Thyroid gland (tissue), 4 donors: ENCODE results near the gene DNAH10. TPM values are rescaled to one million over a fixed set of nuclear protein-coding genes. Genes with fewer than 3 reads are reported as not detected.

Source experiments
- DNase-seq, 2 donors: peaks; one replicate each; pipeline ENCODE4 v3.0.0-alpha.2; 2019
- H3K27ac ChIP-seq, 3 donors: fragments of 200-600 bp; sonication (generic); 1 replicate in 2 of 3; 2 replicates in 1 of 3; pipeline ENCODE4 v1.5.1; 2016 to 2019; ENCODE audit warnings: mild to moderate bottlenecking in 1 of 3, moderate library complexity in 1 of 3
- H3K27me3 ChIP-seq: fragments of 200-600 bp; sonication (generic); one replicate; pipeline ENCODE4 v1.5.1; 2019
- H3K36me3 ChIP-seq, 2 donors: fragments of 200-600 bp; sonication (generic); one replicate each; pipeline ENCODE4 v1.5.1; 2016 to 2019
- H3K4me1 ChIP-seq, 2 donors: fragments of 200-600 bp; sonication (generic); one replicate each; pipeline ENCODE4 v1.5.1; 2017 to 2019
- H3K4me3 ChIP-seq, 3 donors: fragments of 200-600 bp; sonication (generic); replicated peaks in 1 of 3; 1 replicate in 2 of 3; 2 replicates in 1 of 3; pipeline ENCODE4 v1.5.1; 2016; ENCODE audit warnings: mild to moderate bottlenecking in 1 of 3
- H3K9me3 ChIP-seq: fragments of 200-600 bp; sonication (generic); one replicate; pipeline ENCODE4 v1.5.1; 2017
- POLR2A ChIP-seq, 2 donors: fragments of 450-650 bp; IDR thresholded peaks; one replicate each; pipeline ENCODE4 v1.6.1; 2017; ENCODE audit warnings: antibody characterized with exemption in 2 of 2, mild to moderate bottlenecking in 2 of 2, moderate library complexity in 1 of 2
- WGBS, 2 donors: methylation state at CpG; one replicate each; pipeline ENCODE4 v1.1.5; 2017; 5-methylcytosine and 5-hydroxymethylcytosine counted together
- intact Hi-C: fragments of 100-400 bp; cut with DNase I; formaldehyde crosslinking; loops from one replicate; pipeline ENCODE4 v1.15.1; 2023
- total RNA-seq, 4 donors: library from RNA; depleted of rRNA; stranded (reverse); fragments of >200 nt; gene quantifications; one replicate each; pipeline ENCODE4 v1.2.3, GENCODE V29; 2016
- TF ChIP-seq, protein P1 (sequence below), 6 experiments: fragments of 200-600 bp in 3 of 6; fragments of 450-650 bp in 3 of 6; sonication (generic) in 3 of 6; IDR thresholded peaks; one replicate each; pipeline ENCODE4 v1.5.1; 2016 to 2019; ENCODE audit warnings: antibody characterized with exemption in 6 of 6, mild to moderate bottlenecking in 2 of 6, inconsistent platforms in 1 of 6, moderate library complexity in 1 of 6

DNAH10 gene
- total RNA-seq, 4 donors from 2014 or later, result 0.10 to 0.33 (median 0.27) TPM; not detected in 1

DNA sequence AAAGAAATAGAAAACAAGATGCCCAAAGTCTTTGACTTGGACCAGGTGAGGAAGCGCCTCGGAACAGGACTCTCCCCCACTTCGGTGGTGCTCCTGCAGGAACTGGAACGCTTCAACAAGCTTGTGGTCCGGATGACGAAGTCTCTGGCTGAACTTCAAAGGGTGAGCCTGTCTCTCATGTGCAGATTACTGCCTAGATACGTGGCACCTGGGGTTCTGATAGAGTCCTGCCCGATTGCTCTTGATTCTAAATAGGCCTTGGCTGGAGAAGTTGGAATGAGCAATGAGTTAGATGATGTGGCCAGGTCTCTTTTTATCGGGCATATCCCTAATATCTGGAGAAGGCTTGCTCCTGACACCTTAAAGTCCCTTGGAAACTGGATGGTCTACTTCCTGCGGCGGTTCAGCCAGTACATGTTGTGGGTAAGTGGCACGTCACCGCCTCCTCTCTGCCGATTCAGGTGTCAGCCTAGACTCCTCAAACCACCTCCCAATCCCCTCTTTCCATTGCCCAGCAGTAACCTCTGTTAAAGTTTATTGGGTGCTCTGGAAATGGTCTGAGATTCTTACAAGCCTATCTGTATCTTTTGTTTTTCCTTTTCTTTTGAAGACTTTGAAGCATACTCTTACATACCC is 169.7 kb downstream of the DNAH10 start:
- intact Hi-C loops, result no loop called here
- no peaks in the 10 kb centered on the region for H3K27me3 ChIP-seq
- H3K4me1 ChIP-seq, result peaks cover 0 to 5% of the 10 kb centered on the region in 2 donors
- no peak overlapping the region for H3K4me3 ChIP-seq
- H3K36me3 ChIP-seq, result peaks cover 5 to 8% of the 10 kb centered on the region in 2 donors
- DNase-seq, result no peak
- no peak overlapping the region for H3K27ac ChIP-seq
- H3K9me3 ChIP-seq, result no peaks in the 10 kb centered on the region
- 82 to 90% methylated on average over 10 to 14 of the region's 14 CpGs for WGBS, 2 donors
- TF ChIP-seq, protein P1, sequence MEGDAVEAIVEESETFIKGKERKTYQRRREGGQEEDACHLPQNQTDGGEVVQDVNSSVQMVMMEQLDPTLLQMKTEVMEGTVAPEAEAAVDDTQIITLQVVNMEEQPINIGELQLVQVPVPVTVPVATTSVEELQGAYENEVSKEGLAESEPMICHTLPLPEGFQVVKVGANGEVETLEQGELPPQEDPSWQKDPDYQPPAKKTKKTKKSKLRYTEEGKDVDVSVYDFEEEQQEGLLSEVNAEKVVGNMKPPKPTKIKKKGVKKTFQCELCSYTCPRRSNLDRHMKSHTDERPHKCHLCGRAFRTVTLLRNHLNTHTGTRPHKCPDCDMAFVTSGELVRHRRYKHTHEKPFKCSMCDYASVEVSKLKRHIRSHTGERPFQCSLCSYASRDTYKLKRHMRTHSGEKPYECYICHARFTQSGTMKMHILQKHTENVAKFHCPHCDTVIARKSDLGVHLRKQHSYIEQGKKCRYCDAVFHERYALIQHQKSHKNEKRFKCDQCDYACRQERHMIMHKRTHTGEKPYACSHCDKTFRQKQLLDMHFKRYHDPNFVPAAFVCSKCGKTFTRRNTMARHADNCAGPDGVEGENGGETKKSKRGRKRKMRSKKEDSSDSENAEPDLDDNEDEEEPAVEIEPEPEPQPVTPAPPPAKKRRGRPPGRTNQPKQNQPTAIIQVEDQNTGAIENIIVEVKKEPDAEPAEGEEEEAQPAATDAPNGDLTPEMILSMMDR (IDR thresholded peaks at IDR 0.05), result no peak
- TF ChIP-seq POLR2A (IDR thresholded peaks at IDR 0.05), result no peak

DNA sequence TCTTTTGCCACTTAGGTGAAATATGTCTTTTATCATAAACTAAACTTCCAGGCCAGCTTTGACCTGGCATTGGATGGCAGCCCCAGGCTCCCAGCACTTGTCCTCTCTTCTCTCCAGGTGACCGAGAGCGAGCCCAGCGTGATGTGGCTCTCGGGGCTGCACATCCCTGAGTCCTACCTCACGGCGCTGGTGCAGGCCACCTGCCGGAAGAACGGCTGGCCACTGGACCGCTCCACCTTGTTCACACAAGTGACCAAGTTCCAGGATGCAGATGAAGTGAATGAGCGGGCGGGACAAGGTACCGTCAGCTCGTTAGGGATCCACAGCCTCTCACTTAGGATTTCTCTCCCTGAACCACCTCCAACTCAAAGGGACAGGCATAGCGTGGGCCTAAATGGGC is 171.1 kb downstream of the DNAH10 start:
- intact Hi-C loops, result no loop called here
- Histone ChIP-seq H3K4me1 (peaks cover 0 to 18% of the 10 kb centered on the region in 2 donors), H3K27ac (no peak overlapping the region), H3K9me3 (no peaks in the 10 kb centered on the region), H3K27me3 (no peaks in the 10 kb centered on the region), H3K36me3 (peaks cover 6 to 13% of the 10 kb centered on the region in 2 donors), H3K4me3 (no peak overlapping the region)
- no peak for TF ChIP-seq POLR2A (IDR thresholded peaks at IDR 0.05)
- TF ChIP-seq, protein P1 (IDR thresholded peaks at IDR 0.05), result no peak
- DNase-seq, result no peak
- WGBS, 2 donors, result 95 to 97% methylated on average over 12 to 14 of the region's 14 CpGs

DNA sequence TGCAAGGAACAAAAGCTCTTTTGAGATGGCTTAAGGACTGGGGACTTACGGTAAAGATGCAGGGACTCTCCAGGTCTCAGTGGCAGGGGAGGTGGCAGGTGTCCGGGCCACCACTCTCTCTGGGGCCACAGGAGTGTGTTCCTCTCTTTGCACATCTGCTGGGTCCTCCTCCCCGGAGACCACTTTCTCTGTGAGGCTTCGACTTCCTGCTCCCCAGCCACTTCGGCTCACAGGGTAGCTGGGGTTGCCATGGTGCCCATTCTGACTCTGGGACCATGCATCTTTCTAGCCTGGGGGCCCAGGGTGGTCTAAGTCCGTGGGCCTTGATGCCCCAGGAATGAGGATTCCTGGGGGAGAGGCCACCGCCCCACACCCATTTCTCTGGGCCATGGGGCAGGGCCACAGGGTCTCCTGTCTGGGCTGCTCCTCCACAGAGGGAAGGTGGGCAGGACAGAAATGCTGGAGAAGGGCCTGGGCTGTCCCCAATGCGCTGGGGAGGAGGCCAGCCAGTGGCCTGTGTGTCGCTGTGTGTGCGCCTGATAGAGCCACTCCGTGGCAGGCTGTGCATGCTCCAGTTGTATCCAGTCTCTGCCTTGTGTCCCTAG is 172.0 kb downstream of the DNAH10 start:
- Histone ChIP-seq H3K27ac (no peak overlapping the region), H3K4me3 (no peak overlapping the region), H3K27me3 (no peaks in the 10 kb centered on the region), H3K4me1 (peaks cover 0 to 24% of the 10 kb centered on the region in 2 donors), H3K36me3 (peaks cover 6 to 13% of the 10 kb centered on the region in 2 donors), H3K9me3 (no peaks in the 10 kb centered on the region)
- TF ChIP-seq, protein P1 (IDR thresholded peaks at IDR 0.05), result no peak
- no peak for TF ChIP-seq POLR2A (IDR thresholded peaks at IDR 0.05)
- no peak for DNase-seq
- intact Hi-C loops, result no loop called here
- 79 to 98% methylated on average over 6 to 7 of the region's 11 CpGs for WGBS, 2 donors

DNA sequence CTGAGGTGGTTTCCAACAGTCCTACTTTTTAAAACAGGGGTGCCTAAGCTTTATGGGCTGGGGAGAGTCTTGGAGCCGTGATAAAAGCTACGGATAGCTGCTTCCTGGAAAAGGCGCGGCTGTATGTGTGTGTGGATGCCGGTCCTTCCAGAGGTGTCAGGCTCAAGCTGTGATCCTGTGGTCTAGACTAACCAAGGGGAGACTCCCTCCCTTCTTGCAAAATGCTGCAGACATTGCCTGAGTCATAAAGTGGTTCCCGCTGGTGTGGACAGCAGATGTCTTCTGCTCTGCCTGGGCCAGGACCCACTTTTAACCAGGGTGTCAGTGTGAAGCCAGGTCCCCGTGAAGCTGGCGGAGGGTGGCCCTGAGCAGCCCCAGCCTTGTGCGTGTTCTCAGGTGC is 172.7 kb downstream of the DNAH10 start:
- 88 to 90% methylated on average over 7 to 9 of the region's 9 CpGs for WGBS, 2 donors
- intact Hi-C loops, result no loop called here
- peaks cover 9 to 13% of the 10 kb centered on the region in 2 donors for H3K36me3 ChIP-seq

More for the DNA sequence above, 172.7 kb downstream of the DNAH10 start:
- H3K9me3 ChIP-seq, result no peaks in the 10 kb centered on the region
- TF ChIP-seq, protein P1 (IDR thresholded peaks at IDR 0.05), result no peak
- no peak for TF ChIP-seq POLR2A (IDR thresholded peaks at IDR 0.05)
- H3K27ac ChIP-seq, result no peak overlapping the region
- no peak for DNase-seq
- no peak overlapping the region for H3K4me3 ChIP-seq
- H3K27me3 ChIP-seq, result no peaks in the 10 kb centered on the region
- peaks cover 0 to 24% of the 10 kb centered on the region in 2 donors for H3K4me1 ChIP-seq
